Esophagus muscularis mucosa (tissue), 4 donors: ENCODE data around the gene GLP2R. TPM values are rescaled to one million over a fixed set of nuclear protein-coding genes. Genes with fewer than 3 reads are reported as not detected.

Experiments
- DNase-seq: peaks from one replicate; pipeline ENCODE4 v3.0.0-alpha.2; 2017; ENCODE audit errors: extremely low spot score
- H3K27ac ChIP-seq, 4 donors: fragments of 200-600 bp; sonication (generic); replicated peaks in 1 of 4; 1 replicate in 3 of 4; 2 replicates in 1 of 4; pipeline ENCODE4 v1.5.1; 2016 to 2019; ENCODE audit warnings: mild to moderate bottlenecking in 1 of 4
- H3K27me3 ChIP-seq, 4 donors: fragments of 200-600 bp; sonication (generic); one replicate each; pipeline versions ENCODE4 v1.5.1 to v1.6.0; 2016 to 2019
- H3K36me3 ChIP-seq, 4 donors: fragments of 200-600 bp; sonication (generic); one replicate each; pipeline ENCODE4 v1.5.1; 2016 to 2019
- H3K4me1 ChIP-seq, 4 donors: fragments of 200-600 bp; sonication (generic); one replicate each; pipeline ENCODE4 v1.5.1; 2016 to 2019
- H3K4me3 ChIP-seq, 4 donors: fragments of 200-600 bp; sonication (generic); 1 replicate in 2 of 4; 2 replicates in 2 of 4; pipeline ENCODE4 v1.5.1; 2016 to 2019; ENCODE audit warnings: mild to moderate bottlenecking in 4 of 4, moderate library complexity in 1 of 4
- H3K9me3 ChIP-seq, 4 donors: fragments of 200-600 bp; sonication (generic); 1 replicate in 3 of 4; 2 replicates in 1 of 4; pipeline ENCODE4 v1.5.1; 2016 to 2019
- EP300 ChIP-seq: sonication (generic); formaldehyde crosslinking; IDR thresholded peaks from one replicate; pipeline ENCODE4 v1.6.1; 2017; ENCODE audit warnings: antibody characterized with exemption
- POLR2A ChIP-seq: fragments of 450-650 bp; IDR thresholded peaks from one replicate; pipeline ENCODE4 v1.6.1; 2017; ENCODE audit warnings: antibody characterized with exemption, moderate library complexity, mild to moderate bottlenecking, low read depth
- POLR2AphosphoS5 ChIP-seq, 2 donors: sonication (generic); formaldehyde crosslinking; IDR thresholded peaks; one replicate each; pipeline ENCODE4 v1.6.1; 2017; ENCODE audit warnings: antibody characterized with exemption in 2 of 2
- WGBS: methylation state at CpG from one replicate; pipeline ENCODE4 v1.1.5; 2018; 5-methylcytosine and 5-hydroxymethylcytosine counted together
- intact Hi-C: fragments of 100-400 bp; cut with DNase I; formaldehyde crosslinking; loops from one replicate; pipeline ENCODE4 v1.15.1; 2023
- total RNA-seq, 4 donors: library from RNA; depleted of rRNA; stranded (reverse); fragments of >200 nt; gene quantifications; one replicate each; pipeline versions ENCODE4 v1.1.0 to v1.2.1, GENCODE V29; 2016
- TF ChIP-seq, protein P1 (sequence below), 3 experiments: fragments of 200-600 bp in 2 of 3; fragments of 450-650 bp in 1 of 3; sonication (generic) in 2 of 3; IDR thresholded peaks; one replicate each; pipeline ENCODE4 v1.5.1; 2017 to 2019; ENCODE audit warnings: antibody characterized with exemption in 3 of 3, mild to moderate bottlenecking in 2 of 3, moderate library complexity in 1 of 3

The GLP2R gene
- total RNA-seq, 4 donors from 2014 or later: 9.1 to 16.6 (median 14.6) TPM

DNA sequence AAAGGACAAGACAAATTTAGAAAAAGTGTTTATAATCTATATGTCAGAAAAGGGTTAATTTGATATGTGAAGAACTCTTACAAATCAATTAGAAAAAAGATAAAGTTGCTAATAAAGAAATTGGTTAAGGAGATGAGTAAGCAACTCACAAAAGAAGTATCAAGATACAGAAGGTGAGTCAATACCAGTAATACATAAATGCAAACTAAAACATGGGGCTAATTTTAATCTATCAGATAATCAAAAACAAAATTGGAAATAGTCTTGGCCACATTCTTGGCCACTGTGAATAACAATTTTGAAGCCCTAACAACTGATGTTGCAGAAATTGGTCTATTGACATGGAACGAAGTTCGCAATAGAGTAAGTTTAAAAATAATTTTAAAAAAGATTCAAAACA lies 41.2 kb upstream of the GLP2R start:
- Histone ChIP-seq H3K4me3 (no peak overlapping the region), H3K9me3 (no peaks in the 10 kb centered on the region), H3K36me3 (no peaks in the 10 kb centered on the region), H3K27me3 (peaks cover 0 to 5% (median 0%) of the 10 kb centered on the region in 4 donors), H3K27ac (no peak overlapping the region), H3K4me1 (no peaks in the 10 kb centered on the region)
- no peak for DNase-seq
- 97% methylated on average over 2 of the region's 2 CpGs for WGBS
- intact Hi-C loops: no loop called here
- TF ChIP-seq EP300 (no peak), POLR2AphosphoS5 (IDR thresholded peaks at IDR 0.05) (no peak), POLR2A (no peak)
- TF ChIP-seq, protein P1, sequence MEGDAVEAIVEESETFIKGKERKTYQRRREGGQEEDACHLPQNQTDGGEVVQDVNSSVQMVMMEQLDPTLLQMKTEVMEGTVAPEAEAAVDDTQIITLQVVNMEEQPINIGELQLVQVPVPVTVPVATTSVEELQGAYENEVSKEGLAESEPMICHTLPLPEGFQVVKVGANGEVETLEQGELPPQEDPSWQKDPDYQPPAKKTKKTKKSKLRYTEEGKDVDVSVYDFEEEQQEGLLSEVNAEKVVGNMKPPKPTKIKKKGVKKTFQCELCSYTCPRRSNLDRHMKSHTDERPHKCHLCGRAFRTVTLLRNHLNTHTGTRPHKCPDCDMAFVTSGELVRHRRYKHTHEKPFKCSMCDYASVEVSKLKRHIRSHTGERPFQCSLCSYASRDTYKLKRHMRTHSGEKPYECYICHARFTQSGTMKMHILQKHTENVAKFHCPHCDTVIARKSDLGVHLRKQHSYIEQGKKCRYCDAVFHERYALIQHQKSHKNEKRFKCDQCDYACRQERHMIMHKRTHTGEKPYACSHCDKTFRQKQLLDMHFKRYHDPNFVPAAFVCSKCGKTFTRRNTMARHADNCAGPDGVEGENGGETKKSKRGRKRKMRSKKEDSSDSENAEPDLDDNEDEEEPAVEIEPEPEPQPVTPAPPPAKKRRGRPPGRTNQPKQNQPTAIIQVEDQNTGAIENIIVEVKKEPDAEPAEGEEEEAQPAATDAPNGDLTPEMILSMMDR (IDR thresholded peaks at IDR 0.05): no peak

DNA sequence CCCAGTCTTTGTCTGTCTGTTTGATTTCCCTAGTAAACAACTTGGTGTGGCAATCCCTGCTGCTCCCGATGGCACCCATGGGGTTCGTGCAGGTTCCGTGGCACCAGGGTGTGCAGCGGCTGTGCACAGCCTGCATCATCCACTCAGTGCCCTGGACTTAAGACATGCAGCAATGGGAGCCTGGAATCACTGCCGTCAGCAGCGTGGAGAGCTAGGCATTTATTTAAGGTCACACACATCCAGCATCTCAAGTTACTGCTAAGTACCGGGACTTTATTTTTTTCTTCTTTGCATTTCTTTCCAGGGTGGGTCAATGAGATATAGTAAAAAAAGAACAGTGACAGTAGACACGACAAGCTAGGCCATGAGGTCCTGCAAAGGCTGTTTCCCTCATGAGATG lies 37.1 kb upstream of the GLP2R start:
- Histone ChIP-seq H3K4me1 (peaks cover 10 to 18% (median 16%) of the 10 kb centered on the region in 4 donors), H3K27me3 (no peaks in the 10 kb centered on the region), H3K4me3 (no peak overlapping the region), H3K9me3 (no peaks in the 10 kb centered on the region), H3K27ac (no peak overlapping the region), H3K36me3 (no peaks in the 10 kb centered on the region)
- no peak for DNase-seq
- 83% methylated on average over 8 of the region's 8 CpGs for WGBS
- intact Hi-C loops: no loop called here
- no peak for TF ChIP-seq POLR2A
- TF ChIP-seq, protein P1 (IDR thresholded peaks at IDR 0.05): no peak
- TF ChIP-seq EP300: no peak
- no peak for TF ChIP-seq POLR2AphosphoS5 (IDR thresholded peaks at IDR 0.05)

DNA sequence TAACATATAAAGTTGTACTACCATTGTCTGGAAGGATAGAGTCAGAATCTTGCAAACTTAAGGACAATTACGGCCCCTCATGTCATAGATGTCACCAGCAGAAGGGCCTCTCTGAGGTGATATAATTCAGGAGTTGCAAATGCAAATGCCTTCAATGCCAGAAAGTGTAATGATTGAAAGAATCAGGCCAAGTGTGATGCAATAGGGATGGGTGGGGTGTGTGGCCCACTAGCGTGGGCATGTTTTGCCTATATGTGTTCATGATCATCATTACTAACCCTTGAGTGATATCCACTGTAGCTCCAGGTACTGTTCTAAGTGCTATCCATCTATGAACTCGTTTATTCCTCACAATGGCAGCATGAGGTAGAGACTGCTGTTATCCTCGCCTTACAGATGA lies 35.4 kb upstream of the GLP2R start:
- H3K36me3 ChIP-seq: no peaks in the 10 kb centered on the region
- TF ChIP-seq EP300 (no peak), POLR2AphosphoS5 (IDR thresholded peaks at IDR 0.05) (no peak), POLR2A (no peak)
- TF ChIP-seq, protein P1 (IDR thresholded peaks at IDR 0.05): no peak
- WGBS: 85% methylated on average over 4 of the region's 4 CpGs
- H3K4me3 ChIP-seq: no peak overlapping the region
- no peak for DNase-seq
- intact Hi-C loops: no loop called here
- no peaks in the 10 kb centered on the region for H3K27me3 ChIP-seq
- no peak overlapping the region for H3K27ac ChIP-seq
- H3K4me1 ChIP-seq: peaks cover 10 to 18% (median 16%) of the 10 kb centered on the region in 4 donors
- H3K9me3 ChIP-seq: no peaks in the 10 kb centered on the region

DNA sequence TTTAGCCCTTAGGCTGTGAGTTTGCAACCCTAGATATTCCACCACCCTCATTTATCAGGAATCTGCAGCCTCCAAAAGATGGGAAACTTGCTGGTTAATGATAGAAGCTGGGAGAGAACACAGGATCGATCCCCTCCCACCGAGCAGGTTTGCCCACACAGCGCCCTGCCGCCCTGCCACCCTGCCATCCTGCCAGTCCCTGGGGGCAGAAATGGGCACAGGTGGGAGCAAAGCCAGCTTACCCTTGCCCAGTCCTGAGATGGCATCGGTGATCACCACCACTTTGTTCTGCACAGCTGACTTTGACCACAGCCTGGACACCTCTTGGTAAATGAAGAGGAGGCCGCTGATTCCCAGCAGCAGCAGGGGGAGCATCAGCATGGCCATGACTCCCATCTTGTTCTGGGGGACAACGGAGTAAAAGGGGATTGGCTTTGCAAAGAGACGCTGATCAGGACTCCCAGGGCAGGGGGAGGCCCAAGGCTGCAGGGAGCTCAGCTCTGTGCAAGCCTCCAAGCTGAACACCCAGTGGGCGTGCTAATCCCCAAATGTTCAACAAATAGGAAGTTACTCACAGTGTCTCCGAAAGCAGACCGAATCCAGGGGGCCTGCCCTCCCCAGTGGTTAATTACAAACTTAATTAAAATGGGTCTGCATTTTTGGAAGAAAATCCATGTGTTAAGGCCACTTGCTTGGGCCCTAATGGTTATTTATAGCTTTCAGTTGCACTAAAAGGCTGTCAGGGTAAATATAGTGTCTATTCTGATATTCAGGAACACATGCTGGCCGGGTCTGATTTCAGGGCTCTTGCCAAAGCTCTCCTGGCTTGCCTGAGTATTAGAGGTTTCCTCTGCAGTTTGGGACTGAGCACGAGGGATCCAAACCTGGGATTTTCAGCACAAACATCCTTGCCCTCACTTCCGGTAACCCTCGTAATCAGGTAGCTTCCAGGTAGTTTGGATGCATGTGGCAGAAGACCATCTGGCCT lies 34.5 kb upstream of the GLP2R start, which contains the start of gene DHRS7C:
Gene DHRS7C (minus strand): TSS at position 704 of the 988 bp plus-strand sequence. CDS start 308 bp downstream, at position 396.
- H3K27me3 ChIP-seq: no peaks in the 10 kb centered on the region
- H3K4me1 ChIP-seq: peaks cover 10 to 18% (median 16%) of the 10 kb centered on the region in 4 donors
- TF ChIP-seq, protein P1 (IDR thresholded peaks at IDR 0.05): no peak
- TF ChIP-seq EP300: no peak
- no peak for TF ChIP-seq POLR2AphosphoS5 (IDR thresholded peaks at IDR 0.05)
- TF ChIP-seq POLR2A: no peak
- intact Hi-C loops: no loop called here
- no peaks in the 10 kb centered on the region for H3K9me3 ChIP-seq
- H3K4me3 ChIP-seq: no peak within 1 kb of the TSS
- H3K36me3 ChIP-seq: no peaks in the 10 kb centered on the region
- no peak for DNase-seq
- peak within 1 kb of the TSS in 1 of 4 donors; percentile 20 for H3K27ac ChIP-seq
- WGBS: 72% methylated on average over 13 of the region's 15 CpGs
